Metanephros (tissue), 2 donors: ENCODE data around the gene DIPK1A. TPM values are rescaled to one million over a fixed set of nuclear protein-coding genes. Genes with fewer than 3 reads are reported as not detected.

Experiments used
- small RNA-seq: library from RNA; depleted of rRNA; stranded (forward); fragments of <200 nt; gene quantifications from one replicate; pipeline ENCODE3, GENCODE V24; 2014; ENCODE audit warnings: low replicate concordance
- total RNA-seq: library from RNA; depleted of rRNA; stranded (reverse); fragments of >200 nt; gene quantifications from one replicate; pipeline ENCODE4 v1.2.3, GENCODE V29; 2014

Gene DIPK1A
- 3.9 TPM for total RNA-seq

DNA sequence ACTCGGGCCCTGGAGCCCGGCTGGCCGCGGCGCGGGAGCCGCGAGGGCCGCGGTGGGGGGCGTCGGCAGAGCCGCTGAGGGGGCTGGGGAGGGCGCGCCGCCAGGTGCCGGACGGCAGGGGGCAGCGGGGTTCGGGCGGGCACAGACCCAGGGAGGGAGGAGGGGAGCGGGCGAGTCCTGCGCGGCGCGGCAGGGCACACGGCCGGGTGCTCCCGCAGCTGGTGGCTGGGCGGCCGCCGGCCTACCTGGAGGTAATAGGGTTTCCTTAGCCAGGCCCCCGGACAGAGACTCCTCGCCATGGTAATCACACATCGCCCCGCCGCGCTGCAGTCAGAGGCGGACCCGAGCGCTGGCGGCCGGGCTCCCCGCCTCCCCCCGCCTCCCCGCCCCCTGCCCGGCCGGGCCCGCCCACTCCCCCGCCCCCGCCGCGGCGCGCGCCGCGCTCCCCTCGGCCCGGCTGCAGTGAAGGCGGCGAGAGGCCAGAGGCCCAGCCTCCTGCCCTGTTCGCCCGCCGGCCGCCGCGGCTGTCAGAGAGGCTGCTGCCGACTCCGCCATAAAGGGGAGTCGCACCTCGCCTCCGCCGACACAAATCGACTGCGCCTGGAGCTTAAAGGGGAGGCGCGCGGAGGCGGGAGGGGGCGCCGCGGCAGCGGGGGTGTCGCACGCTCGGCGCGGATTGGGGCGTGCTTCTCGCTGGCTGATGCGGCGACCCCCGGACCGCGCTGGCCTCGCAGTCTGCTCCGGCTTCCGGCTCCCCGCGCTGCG is at the start of gene DIPK1A:
DIPK1A (minus strand) TSS at position 332 of the 765 bp plus-strand sequence; CDS start at position 299, 33 bp downstream.

DNA sequence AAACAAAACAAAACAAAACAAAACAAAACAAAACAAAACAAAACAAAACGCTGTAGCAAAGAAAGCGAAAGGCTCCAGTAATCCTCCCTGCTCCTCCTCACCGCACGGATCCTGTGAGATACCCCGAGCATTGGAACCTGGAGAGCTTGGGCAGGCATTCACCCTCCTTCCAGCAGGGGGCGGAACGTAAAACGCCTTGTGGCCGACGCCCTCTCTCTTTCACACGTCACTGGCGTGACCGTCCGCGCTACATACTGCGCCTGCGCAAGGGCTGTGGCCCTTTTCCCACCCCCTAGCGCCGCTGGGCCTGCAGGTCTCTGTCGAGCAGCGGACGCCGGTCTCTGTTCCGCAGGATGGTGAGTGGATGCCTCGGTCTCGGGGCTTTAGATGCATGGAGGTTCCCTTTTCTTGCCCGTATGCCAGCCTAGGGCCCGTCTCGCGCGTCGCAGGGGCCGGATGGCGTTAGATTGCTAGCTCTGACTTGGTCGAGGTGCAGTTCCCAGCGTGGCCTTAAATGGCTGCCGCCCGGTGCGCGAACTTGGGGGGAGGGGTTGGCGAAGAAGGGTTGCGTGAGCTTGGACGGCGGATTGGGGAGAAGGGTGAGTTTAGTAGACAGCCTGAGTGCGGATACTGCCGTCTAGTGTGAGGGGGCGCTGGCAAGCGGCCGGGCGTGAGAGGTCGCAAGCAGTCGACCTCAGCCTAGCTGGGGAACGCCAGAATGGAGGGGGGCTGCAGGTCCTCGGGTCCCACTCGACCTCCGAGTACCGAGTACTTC is 129.3 kb downstream of the DIPK1A start, which contains the start of gene RPL5:
RPL5 (plus strand) TSS at position 279 of the 775 bp plus-strand sequence; CDS start at position 354, 75 bp downstream.

Small RNAs within 50 kb of the gene (small RNA-seq; reads per million reads assigned to genes)
- gene RF00432 (not detected), gene RN7SL692P (not detected), gene RNU6-210P (not detected), gene RNU6-970P (not detected), gene SNORA66 (11.9 reads per million, percentile 95 among the genes with 10 or more reads in this experiment), gene SNORD21 (not detected)

Other genes starting within 250 kb of the DIPK1A start
- 45.8 TPM for gene EVI5, start 176.4 kb downstream of the DIPK1A start, total RNA-seq
- 1,401 TPM for gene RPL5, start 129.4 kb downstream of the DIPK1A start, total RNA-seq
- 49.6 TPM for gene MTF2, start 117.8 kb upstream of the DIPK1A start, total RNA-seq
- gene TMED5, start 219.0 kb upstream of the DIPK1A start, total RNA-seq: 75.0 TPM
- 10.3 TPM for gene CCDC18, start 219.3 kb upstream of the DIPK1A start, total RNA-seq